RPMI8226 (cell line): Measurements from ENCODE around the gene IGSF9B.

Source experiments
- DNase-seq: peaks from one replicate; pipeline ENCODE4 v3.0.0-alpha.2; 2015

IGSF9B gene

GRCh38 chr11:133917921-133918607, 38.7 kb downstream of the IGSF9B start:
- no peak for DNase-seq

GRCh38 chr11:133916784-133917440, 39.9 kb downstream of the IGSF9B start:
- DNase-seq: no peak

- no peak for DNase-seq
Measured at GRCh38 chr11:133913761-133914160, 43.0 kb downstream of the IGSF9B start.

GRCh38 chr11:133911171-133911570, 45.6 kb downstream of the IGSF9B start:
- no peak for DNase-seq

GRCh38 chr11:133910101-133910500, 46.7 kb downstream of the IGSF9B start:
- DNase-seq: no peak

GRCh38 chr11:133908827-133909226, 47.9 kb downstream of the IGSF9B start:
- no peak for DNase-seq

- DNase-seq: no peak
Measured at GRCh38 chr11:133907841-133908241, 48.9 kb downstream of the IGSF9B start.

- DNase-seq: no peak
Measured at GRCh38 chr11:133907216-133907615, 49.6 kb downstream of the IGSF9B start.

GRCh38 chr11:133906746-133907145, 50.0 kb downstream of the IGSF9B start:
- DNase-seq: no peak

GRCh38 chr11:133906241-133906640, 50.5 kb downstream of the IGSF9B start:
- no peak for DNase-seq

- no peak for DNase-seq
Measured at GRCh38 chr11:133905677-133906156, 51.1 kb downstream of the IGSF9B start.

GRCh38 chr11:133904818-133905515, 51.8 kb downstream of the IGSF9B start:
- DNase-seq: no peak

- no peak for DNase-seq
Measured at GRCh38 chr11:133903875-133904817, 52.6 kb downstream of the IGSF9B start.

GRCh38 chr11:133903056-133903455, 53.7 kb downstream of the IGSF9B start:
- no peak for DNase-seq

- no peak for DNase-seq
Measured at GRCh38 chr11:133902506-133902905, 54.3 kb downstream of the IGSF9B start.

GRCh38 chr11:133901999-133902398, 54.8 kb downstream of the IGSF9B start:
- DNase-seq: no peak

GRCh38 chr11:133901316-133901715, 55.5 kb downstream of the IGSF9B start:
- DNase-seq: no peak

GRCh38 chr11:133900176-133901105, 56.3 kb downstream of the IGSF9B start:
- DNase-seq: no peak

GRCh38 chr11:133898770-133899115, 58.0 kb downstream of the IGSF9B start:
- no peak for DNase-seq

- no peak for DNase-seq
Measured at GRCh38 chr11:133898031-133898769, 58.6 kb downstream of the IGSF9B start.

- no peak for DNase-seq
Measured at GRCh38 chr11:133897331-133897650, 59.5 kb downstream of the IGSF9B start.
